Measurements from ENCODE around the gene CASP10.
"Not testable (repeated sequence)": the region's sequence is repeated elsewhere in the genome, so short reads cannot be mapped to it uniquely, and the experiment has no call there.

Gene CASP10

GRCh38 chr2:201174687-201175086 is 8.3 kb upstream of the CASP10 start:
- H3K4me3 ChIP-seq (ENCODE audit: low read depth, low read length), result no peak overlapping the region
- no peak for TF ChIP-seq CTCF (IDR thresholded peaks at IDR 0.05; ENCODE audit: low read depth, low read length)

- H3K4me3 ChIP-seq (ENCODE audit: low read depth, low read length), result no peak overlapping the region
- TF ChIP-seq CTCF (IDR thresholded peaks at IDR 0.05; ENCODE audit: low read depth, low read length), result no peak
These were observed 6.9 kb upstream of the CASP10 start for GRCh38 chr2:201176081-201176481.

GRCh38 chr2:201180010-201180409 is 2.9 kb upstream of the CASP10 start:
- TF ChIP-seq CTCF (IDR thresholded peaks at IDR 0.05; ENCODE audit: low read depth, low read length), result no peak
- no peak overlapping the region for H3K4me3 ChIP-seq (ENCODE audit: low read depth, low read length)

- peak overlapping the region; percentile 59 for H3K4me3 ChIP-seq (ENCODE audit: low read depth, low read length)
- TF ChIP-seq CTCF (IDR thresholded peaks at IDR 0.05; ENCODE audit: low read depth, low read length), result no peak
These were observed 405 bp downstream of the CASP10 start for GRCh38 chr2:201183365-201183727.

- H3K4me3 ChIP-seq (ENCODE audit: low read depth, low read length), result peak overlapping the region; percentile 59; the same call in 1 of the 2 replicates
These were observed 894 bp downstream of the CASP10 start for GRCh38 chr2:201183835-201184234.

GRCh38 chr2:201184248-201184647 is 1.3 kb downstream of the CASP10 start:
- H3K4me3 ChIP-seq (ENCODE audit: low read depth, low read length), result not testable (repeated sequence)

- TF ChIP-seq CTCF (IDR thresholded peaks at IDR 0.05; ENCODE audit: low read depth, low read length), result no peak
- H3K4me3 ChIP-seq (ENCODE audit: low read depth, low read length), result no peak overlapping the region
These were observed 2.9 kb downstream of the CASP10 start for GRCh38 chr2:201185863-201186262.

GRCh38 chr2:201186982-201187381 is 4.0 kb downstream of the CASP10 start:
- no peak overlapping the region for H3K4me3 ChIP-seq (ENCODE audit: low read depth, low read length)
- no peak for TF ChIP-seq CTCF (IDR thresholded peaks at IDR 0.05; ENCODE audit: low read depth, low read length)

GRCh38 chr2:201188449-201188848 is 5.5 kb downstream of the CASP10 start:
- H3K4me3 ChIP-seq (ENCODE audit: low read depth, low read length), result no peak overlapping the region
- TF ChIP-seq CTCF (IDR thresholded peaks at IDR 0.05; ENCODE audit: low read depth, low read length), result no peak

Data from WI38 (cell line).